ENCODE data around the gene DDX51.

Gene DDX51

GRCh38 chr12:132161796-132162507, 17.8 kb upstream of the DDX51 start:
- Histone ChIP-seq H3K27me3 (ENCODE audit: control insufficient read depth, insufficient read depth, low read length) (peaks cover 31% of the 10 kb centered on the region), H3K9ac (ENCODE audit: low read length) (no peak overlapping the region)

DNA sequence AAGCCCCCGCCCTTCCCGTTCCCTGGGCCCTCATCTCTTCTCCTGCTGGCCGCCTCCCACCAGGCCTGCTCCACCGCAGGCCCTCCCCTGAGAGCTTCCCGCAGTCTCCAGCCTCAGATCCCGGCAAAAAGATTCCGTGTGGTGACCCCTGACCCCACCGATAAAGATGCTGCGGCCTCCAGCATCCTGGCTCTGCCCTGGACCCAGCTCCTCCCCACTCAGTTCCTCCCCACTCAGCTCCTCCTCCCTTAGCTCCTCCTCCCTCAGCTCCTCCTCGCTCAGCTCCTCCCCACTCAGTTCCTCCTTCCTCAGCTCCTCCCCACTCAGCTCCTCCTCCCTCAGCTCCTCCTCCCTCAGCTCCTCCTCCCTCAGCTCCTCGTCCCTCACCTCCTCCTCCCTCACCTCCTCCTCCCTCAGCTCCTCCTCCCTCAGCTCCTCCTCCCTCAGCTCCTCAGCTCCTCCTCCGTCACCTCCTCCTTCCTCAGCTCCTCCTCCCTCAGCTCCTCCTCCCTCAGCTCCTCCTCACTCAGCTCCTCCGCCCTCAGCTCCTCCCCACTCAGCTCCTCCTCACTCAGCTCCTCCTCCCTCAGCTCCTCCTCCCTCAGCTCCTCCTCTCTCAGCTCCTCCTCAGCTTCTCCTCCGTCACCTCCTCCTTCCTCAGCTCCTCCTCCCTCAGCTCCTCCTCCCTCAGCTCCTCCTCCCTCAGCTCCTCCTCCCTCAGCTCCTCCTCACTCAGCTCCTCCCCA, 17.1 kb upstream of the DDX51 start:
- no peak overlapping the region for H3K4me3 ChIP-seq (ENCODE audit: low read length)
- H3K9ac ChIP-seq (ENCODE audit: low read length) = no peak overlapping the region
- no peaks in the 10 kb centered on the region for H3K4me1 ChIP-seq (ENCODE audit: control insufficient read depth, low read depth, low read length)
- H3K36me3 ChIP-seq (ENCODE audit: control insufficient read depth, low read depth, low read length) = no peaks in the 10 kb centered on the region
- no peaks in the 10 kb centered on the region for H3K9me3 ChIP-seq (ENCODE audit: control insufficient read depth, low read depth, low read length)
- peaks cover 31% of the 10 kb centered on the region for H3K27me3 ChIP-seq (ENCODE audit: control insufficient read depth, insufficient read depth, low read length)
- no peak overlapping the region for H3K27ac ChIP-seq (ENCODE audit: low read length)

More at GRCh38 chr12:132161796-132162507, 17.8 kb upstream of the DDX51 start:
- no peaks in the 10 kb centered on the region for H3K36me3 ChIP-seq (ENCODE audit: control insufficient read depth, low read depth, low read length)
- no peaks in the 10 kb centered on the region for H3K9me3 ChIP-seq (ENCODE audit: control insufficient read depth, low read depth, low read length)
- no peak overlapping the region for H3K4me3 ChIP-seq (ENCODE audit: low read length)
- no peak overlapping the region for H3K27ac ChIP-seq (ENCODE audit: low read length)
- no peaks in the 10 kb centered on the region for H3K4me1 ChIP-seq (ENCODE audit: control insufficient read depth, low read depth, low read length)

DNA sequence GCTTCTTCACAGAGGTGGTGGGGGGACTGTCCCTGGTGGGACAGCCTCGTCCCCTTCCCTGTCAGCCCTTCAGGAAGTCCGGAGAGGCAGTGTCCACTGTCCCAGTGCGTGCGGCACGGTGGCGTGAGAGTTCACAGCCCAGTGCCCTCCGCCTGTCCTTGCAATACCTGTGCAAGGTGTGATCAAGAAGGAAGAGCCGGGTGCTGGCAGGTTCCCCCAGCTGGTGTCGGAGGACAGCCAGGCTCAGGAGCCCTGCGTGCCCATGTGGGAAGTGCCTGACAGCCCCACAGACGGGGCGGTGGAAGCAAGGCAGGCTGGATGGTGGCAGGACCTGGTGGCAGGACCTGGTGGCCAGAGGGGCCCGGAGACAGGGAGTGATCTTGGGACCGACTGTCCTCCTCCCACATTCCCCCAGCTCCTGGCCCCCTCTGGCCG, 16.5 kb upstream of the DDX51 start:
- no peaks in the 10 kb centered on the region for H3K4me1 ChIP-seq (ENCODE audit: control insufficient read depth, low read depth, low read length)
- no peak overlapping the region for H3K27ac ChIP-seq (ENCODE audit: low read length)
- H3K36me3 ChIP-seq (ENCODE audit: control insufficient read depth, low read depth, low read length) = no peaks in the 10 kb centered on the region
- no peak overlapping the region for H3K4me3 ChIP-seq (ENCODE audit: low read length)
- peaks cover 31% of the 10 kb centered on the region for H3K27me3 ChIP-seq (ENCODE audit: control insufficient read depth, insufficient read depth, low read length)
- no peaks in the 10 kb centered on the region for H3K9me3 ChIP-seq (ENCODE audit: control insufficient read depth, low read depth, low read length)
- H3K9ac ChIP-seq (ENCODE audit: low read length) = no peak overlapping the region

GRCh38 chr12:132160016-132160415, 15.9 kb upstream of the DDX51 start:
- Histone ChIP-seq H3K27me3 (ENCODE audit: control insufficient read depth, insufficient read depth, low read length) (peaks cover 31% of the 10 kb centered on the region), H3K4me3 (ENCODE audit: low read length) (no peak overlapping the region), H3K9ac (ENCODE audit: low read length) (no peak overlapping the region), H3K36me3 (ENCODE audit: control insufficient read depth, low read depth, low read length) (no peaks in the 10 kb centered on the region), H3K9me3 (ENCODE audit: control insufficient read depth, low read depth, low read length) (no peaks in the 10 kb centered on the region), H3K27ac (ENCODE audit: low read length) (no peak overlapping the region), H3K4me1 (ENCODE audit: control insufficient read depth, low read depth, low read length) (no peaks in the 10 kb centered on the region)

DNA sequence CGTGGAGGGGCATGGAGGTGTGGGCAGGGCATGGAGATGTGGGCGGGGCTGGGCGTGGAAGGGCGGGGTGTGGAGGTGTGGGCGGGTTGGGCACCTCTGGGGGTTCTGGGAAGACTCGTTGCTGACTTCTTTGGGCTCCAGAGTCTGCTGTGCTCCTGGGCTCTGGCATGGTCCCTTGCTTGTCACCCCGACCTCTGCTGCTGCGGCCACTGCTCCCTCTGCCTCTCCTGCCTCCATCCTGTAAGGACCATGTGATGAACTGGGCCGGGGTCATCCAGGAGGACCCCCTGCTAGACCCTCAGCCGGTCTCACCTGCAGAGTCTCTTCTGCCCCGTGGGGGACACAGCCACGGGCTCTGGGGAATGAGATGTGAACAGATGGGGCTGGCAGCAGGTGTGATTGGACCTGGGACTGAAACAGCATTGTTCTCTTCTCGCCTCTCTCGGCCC, 15.5 kb upstream of the DDX51 start:
- H3K9ac ChIP-seq (ENCODE audit: low read length) = no peak overlapping the region
- no peaks in the 10 kb centered on the region for H3K4me1 ChIP-seq (ENCODE audit: control insufficient read depth, low read depth, low read length)
- H3K4me3 ChIP-seq (ENCODE audit: low read length) = no peak overlapping the region
- H3K36me3 ChIP-seq (ENCODE audit: control insufficient read depth, low read depth, low read length) = no peaks in the 10 kb centered on the region
- no peak overlapping the region for H3K27ac ChIP-seq (ENCODE audit: low read length)
- no peaks in the 10 kb centered on the region for H3K9me3 ChIP-seq (ENCODE audit: control insufficient read depth, low read depth, low read length)
- H3K27me3 ChIP-seq (ENCODE audit: control insufficient read depth, insufficient read depth, low read length) = peaks cover 34% of the 10 kb centered on the region

DNA sequence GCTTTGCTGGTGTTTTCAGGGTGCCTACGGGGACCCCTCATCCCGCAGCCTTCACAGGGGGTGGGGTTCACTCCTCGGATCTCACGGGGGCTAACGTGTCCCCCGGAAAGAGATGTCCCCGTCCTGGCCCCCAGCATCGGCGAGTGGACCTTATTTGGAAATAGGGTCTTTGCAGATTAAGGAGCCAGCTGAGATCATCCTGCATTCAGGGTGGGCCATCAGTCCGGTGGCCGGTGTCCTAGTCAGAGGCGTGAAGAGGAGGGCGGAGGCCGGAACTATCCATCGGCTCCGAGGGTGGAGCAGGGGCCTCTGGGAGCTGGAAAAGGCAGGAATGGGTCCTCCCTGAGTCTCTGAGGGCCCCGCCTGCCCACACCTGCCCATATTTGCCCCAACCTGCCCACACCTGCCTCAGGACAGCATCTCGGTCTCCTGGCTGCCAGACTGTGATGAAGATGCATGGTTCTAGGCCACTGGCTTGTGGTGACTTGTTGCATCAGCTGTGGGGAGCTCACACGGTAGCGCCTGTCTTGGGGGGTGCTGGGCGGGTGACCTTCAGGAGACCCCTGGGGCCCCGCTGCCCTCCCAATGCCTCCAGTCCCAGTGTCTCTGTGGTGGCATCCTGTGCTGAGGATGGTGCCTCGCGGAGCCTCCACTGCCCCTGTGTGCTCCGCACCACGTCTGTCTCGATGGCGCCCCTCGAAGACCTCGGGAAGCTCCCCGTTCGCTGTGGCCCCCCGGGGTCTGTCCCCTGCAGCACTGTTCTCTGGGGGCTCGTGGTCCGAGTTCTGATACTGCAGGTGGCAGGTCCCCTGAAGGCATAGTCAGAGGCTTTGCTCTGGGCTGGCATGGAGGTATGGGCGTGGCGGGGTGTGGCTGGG, 14.8 kb upstream of the DDX51 start:
- H3K4me3 ChIP-seq (ENCODE audit: low read length) = no peak overlapping the region
- no peaks in the 10 kb centered on the region for H3K9me3 ChIP-seq (ENCODE audit: control insufficient read depth, low read depth, low read length)
- no peaks in the 10 kb centered on the region for H3K36me3 ChIP-seq (ENCODE audit: control insufficient read depth, low read depth, low read length)
- H3K9ac ChIP-seq (ENCODE audit: low read length) = no peak overlapping the region
- no peak overlapping the region for H3K27ac ChIP-seq (ENCODE audit: low read length)
- H3K4me1 ChIP-seq (ENCODE audit: control insufficient read depth, low read depth, low read length) = no peaks in the 10 kb centered on the region
- H3K27me3 ChIP-seq (ENCODE audit: control insufficient read depth, insufficient read depth, low read length) = peaks cover 33% of the 10 kb centered on the region

DNA sequence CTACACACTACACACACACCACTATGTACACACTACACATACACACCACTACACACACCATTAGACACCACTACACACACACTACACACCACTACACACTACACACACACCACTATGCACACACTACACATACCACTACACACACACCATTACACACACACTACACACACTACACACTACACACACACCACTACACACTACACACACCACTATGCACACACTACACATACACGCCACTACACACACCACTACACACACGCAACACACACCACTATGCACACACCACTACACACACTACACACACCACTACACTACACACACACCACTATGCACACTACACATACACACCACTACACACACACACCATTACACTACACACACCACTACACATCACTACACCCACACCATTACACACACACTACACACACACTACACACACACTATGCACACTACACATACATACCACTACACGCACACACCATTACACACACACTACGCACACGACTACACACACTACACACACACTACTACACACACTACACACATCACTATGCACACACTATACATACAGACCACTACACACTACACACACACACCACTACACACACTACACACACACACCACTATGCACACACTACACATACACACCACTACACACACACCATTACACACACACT, 13.8 kb upstream of the DDX51 start:
- Histone ChIP-seq H3K9ac (ENCODE audit: low read length) (no peak overlapping the region), H3K27ac (ENCODE audit: low read length) (no peak overlapping the region), H3K4me3 (ENCODE audit: low read length) (no peak overlapping the region), H3K9me3 (ENCODE audit: control insufficient read depth, low read depth, low read length) (no peaks in the 10 kb centered on the region), H3K4me1 (ENCODE audit: control insufficient read depth, low read depth, low read length) (no peaks in the 10 kb centered on the region), H3K27me3 (ENCODE audit: control insufficient read depth, insufficient read depth, low read length) (peaks cover 22% of the 10 kb centered on the region), H3K36me3 (ENCODE audit: control insufficient read depth, low read depth, low read length) (no peaks in the 10 kb centered on the region)

DNA sequence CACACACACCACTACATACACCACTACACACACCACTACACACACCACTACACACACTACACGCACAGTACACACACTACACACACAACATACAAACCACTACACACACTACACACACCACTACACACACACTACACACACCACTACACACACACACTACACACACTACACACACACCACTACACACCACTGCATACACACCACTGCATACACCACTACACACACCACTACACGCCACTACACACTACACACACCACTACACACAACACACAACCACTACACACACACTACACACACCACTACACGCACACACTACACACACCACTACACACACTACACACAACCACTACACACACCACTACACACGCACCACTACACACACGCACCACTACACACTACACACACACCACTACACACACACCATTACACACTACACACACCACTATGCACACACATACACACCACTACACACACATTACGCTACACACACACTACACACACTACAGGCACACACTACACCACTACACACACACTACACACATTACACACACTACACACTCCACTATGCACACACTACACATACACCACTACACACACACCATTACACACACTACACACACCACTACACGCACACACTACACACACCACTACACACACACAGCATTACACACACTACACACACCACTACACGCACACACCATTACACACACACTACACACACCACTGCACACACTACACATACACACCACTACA, 12.6 kb upstream of the DDX51 start:
- Histone ChIP-seq H3K4me3 (ENCODE audit: low read length) (no peak overlapping the region), H3K9me3 (ENCODE audit: control insufficient read depth, low read depth, low read length) (no peaks in the 10 kb centered on the region), H3K9ac (ENCODE audit: low read length) (no peak overlapping the region), H3K36me3 (ENCODE audit: control insufficient read depth, low read depth, low read length) (no peaks in the 10 kb centered on the region), H3K4me1 (ENCODE audit: control insufficient read depth, low read depth, low read length) (no peaks in the 10 kb centered on the region), H3K27me3 (ENCODE audit: control insufficient read depth, insufficient read depth, low read length) (peaks cover 11% of the 10 kb centered on the region), H3K27ac (ENCODE audit: low read length) (no peak overlapping the region)

GRCh38 chr12:132155771-132156572, 11.9 kb upstream of the DDX51 start:
- Histone ChIP-seq H3K9me3 (ENCODE audit: control insufficient read depth, low read depth, low read length) (no peaks in the 10 kb centered on the region), H3K36me3 (ENCODE audit: control insufficient read depth, low read depth, low read length) (no peaks in the 10 kb centered on the region), H3K4me1 (ENCODE audit: control insufficient read depth, low read depth, low read length) (no peaks in the 10 kb centered on the region), H3K9ac (ENCODE audit: low read length) (no peak overlapping the region), H3K27me3 (ENCODE audit: control insufficient read depth, insufficient read depth, low read length) (peaks cover 7% of the 10 kb centered on the region), H3K27ac (ENCODE audit: low read length) (no peak overlapping the region), H3K4me3 (ENCODE audit: low read length) (no peak overlapping the region)

Data from iPS-18a (cell line).